Breast epithelium (tissue), 4 donors: Measurements from ENCODE around the gene NFIB. TPM values are rescaled to one million over a fixed set of nuclear protein-coding genes. Genes with fewer than 3 reads are reported as not detected.
A peak's percentile ranks its signal among the peaks of the same experiment; 100 is the strongest.

Experiments used
- DNase-seq, 2 donors: peaks; one replicate each; pipeline ENCODE4 v3.0.0-alpha.2; 2019; ENCODE audit warnings: low spot score in 2 of 2
- H3K27ac ChIP-seq, 2 donors: fragments of 200-600 bp; sonication (generic) in 1 of 2; one replicate each; pipeline ENCODE4 v1.5.1; 2016 to 2019; ENCODE audit warnings: mild to moderate bottlenecking in 1 of 2
- H3K27me3 ChIP-seq, 2 donors: fragments of 200-600 bp; sonication (generic) in 1 of 2; one replicate each; pipeline versions ENCODE4 v1.5.1 to v1.6.0; 2017 to 2019; ENCODE audit warnings: control low read depth in 1 of 2, mild to moderate bottlenecking in 1 of 2
- H3K36me3 ChIP-seq: fragments of 200-600 bp; one replicate; pipeline ENCODE4 v1.5.1; 2019
- H3K4me1 ChIP-seq, 2 donors: fragments of 200-600 bp; sonication (generic); one replicate each; pipeline ENCODE4 v1.5.1; 2016 to 2019; ENCODE audit warnings: control low read depth in 1 of 2
- H3K4me3 ChIP-seq, 3 donors: fragments of 200-600 bp; sonication (generic); 1 replicate in 2 of 3; 2 replicates in 1 of 3; pipeline ENCODE4 v1.5.1; 2016 to 2019; ENCODE audit warnings: mild to moderate bottlenecking in 3 of 3, moderate library complexity in 2 of 3
- H3K9me3 ChIP-seq, 2 donors: fragments of 200-600 bp; sonication (generic) in 1 of 2; one replicate each; pipeline ENCODE4 v1.5.1; 2016 to 2019; ENCODE audit warnings: control low read depth in 1 of 2
- CTCF ChIP-seq, 3 donors: fragments of 450-650 bp; IDR thresholded peaks; one replicate each; pipeline ENCODE4 v1.5.1; 2016 to 2017; ENCODE audit warnings: antibody characterized with exemption in 3 of 3, mild to moderate bottlenecking in 3 of 3, moderate library complexity in 3 of 3
- POLR2A ChIP-seq: fragments of 450-650 bp; IDR thresholded peaks from one replicate; pipeline ENCODE4 v1.6.1; 2016; ENCODE audit warnings: antibody characterized with exemption, mild to moderate bottlenecking, moderate library complexity
- POLR2AphosphoS5 ChIP-seq, 3 donors: sonication (generic); formaldehyde crosslinking; IDR thresholded peaks; one replicate each; pipeline ENCODE4 v1.6.1; 2017; ENCODE audit warnings: antibody characterized with exemption in 3 of 3
- intact Hi-C: fragments of 100-400 bp; cut with DNase I; formaldehyde crosslinking; loops from one replicate; pipeline ENCODE4 v1.15.1; 2023; ENCODE audit warnings: low total_unique reads
- total RNA-seq, 3 donors: library from RNA; depleted of rRNA; stranded (reverse); fragments of >200 nt; gene quantifications; one replicate each; pipeline ENCODE4 v1.1.0, GENCODE V29; 2016

NFIB gene
- total RNA-seq, 3 donors from 2014 or later = 95.2 to 237 (median 105) TPM

- no peaks in the 10 kb centered on the region for H3K36me3 ChIP-seq
- H3K9me3 ChIP-seq = no peaks in the 10 kb centered on the region
- no peaks in the 10 kb centered on the region for H3K4me1 ChIP-seq
- TF ChIP-seq POLR2A (peak; percentile 21), CTCF (IDR thresholded peaks at IDR 0.05) (no peak), POLR2AphosphoS5 (IDR thresholded peaks at IDR 0.05) (peak; percentile 41 to 70 (median 47))
- DNase-seq = peak in 1 of 2 donors; percentile 76
- peak overlapping the region; percentile 92 to 95 for H3K27ac ChIP-seq
- intact Hi-C loops = loop anchor here (10.0 kb wide), 1 partner anchor 913 kb away; no protein-coding TSS in a partner anchor
- H3K27me3 ChIP-seq = peaks cover 0 to 34% of the 10 kb centered on the region in 2 donors
- peak overlapping the region; percentile 55 to 70 (median 55) for H3K4me3 ChIP-seq
Measured at GRCh38 chr9:14347406-14348122, 33.6 kb upstream of the NFIB start.

GRCh38 chr9:14346811-14347405 is 33.0 kb upstream of the NFIB start:
- H3K9me3 ChIP-seq = no peaks in the 10 kb centered on the region
- no peaks in the 10 kb centered on the region for H3K36me3 ChIP-seq
- no peaks in the 10 kb centered on the region for H3K4me1 ChIP-seq
- H3K27ac ChIP-seq = peak overlapping the region; percentile 92 to 95
- TF ChIP-seq POLR2A = no peak
- peak overlapping the region; percentile 55 to 70 (median 55) for H3K4me3 ChIP-seq
- DNase-seq = no peak
- intact Hi-C loops = loop anchor here (10.0 kb wide), 1 partner anchor 912 kb away; no protein-coding TSS in a partner anchor
- peaks cover 0 to 34% of the 10 kb centered on the region in 2 donors for H3K27me3 ChIP-seq

GRCh38 chr9:14346231-14346791 is 32.4 kb upstream of the NFIB start:
- no peaks in the 10 kb centered on the region for H3K4me1 ChIP-seq

GRCh38 chr9:14345354-14346230 is 31.7 kb upstream of the NFIB start:
- no peak for TF ChIP-seq POLR2AphosphoS5 (IDR thresholded peaks at IDR 0.05)
- no peak for TF ChIP-seq CTCF (IDR thresholded peaks at IDR 0.05)
- TF ChIP-seq POLR2A = no peak
- Histone ChIP-seq H3K4me1 (peaks cover 0 to 2% of the 10 kb centered on the region in 2 donors), H3K27ac (peak overlapping the region; percentile 92 to 95), H3K9me3 (no peaks in the 10 kb centered on the region), H3K27me3 (peaks cover 0 to 34% of the 10 kb centered on the region in 2 donors), H3K36me3 (no peaks in the 10 kb centered on the region), H3K4me3 (peak overlapping the region in 2 of 3 donors; percentile 55 to 70)
- intact Hi-C loops = loop anchor here (10.0 kb wide), 1 partner anchor 911 kb away; no protein-coding TSS in a partner anchor
- DNase-seq = no peak

More at GRCh38 chr9:14346231-14346791, 32.4 kb upstream of the NFIB start:
- intact Hi-C loops = loop anchor here (10.0 kb wide), 1 partner anchor 912 kb away; no protein-coding TSS in a partner anchor
- DNase-seq = no peak
- no peaks in the 10 kb centered on the region for H3K36me3 ChIP-seq
- H3K27ac ChIP-seq = peak overlapping the region; percentile 92 to 95
- TF ChIP-seq CTCF (IDR thresholded peaks at IDR 0.05) (no peak), POLR2A (no peak), POLR2AphosphoS5 (IDR thresholded peaks at IDR 0.05) (peak in 1 of 3 donors; percentile 19)
- H3K4me3 ChIP-seq = peak overlapping the region; percentile 55 to 70 (median 55)
- H3K27me3 ChIP-seq = peaks cover 0 to 34% of the 10 kb centered on the region in 2 donors
- no peaks in the 10 kb centered on the region for H3K9me3 ChIP-seq

GRCh38 chr9:14344941-14345353 is 31.0 kb upstream of the NFIB start:
- peak overlapping the region; percentile 92 to 95 for H3K27ac ChIP-seq
- TF ChIP-seq POLR2AphosphoS5 (IDR thresholded peaks at IDR 0.05) (no peak), POLR2A (no peak), CTCF (IDR thresholded peaks at IDR 0.05) (no peak)

More at GRCh38 chr9:14344941-14345353, 31.0 kb upstream of the NFIB start:
- DNase-seq = no peak
- no peaks in the 10 kb centered on the region for H3K9me3 ChIP-seq
- H3K36me3 ChIP-seq = no peaks in the 10 kb centered on the region
- peak overlapping the region in 2 of 3 donors; percentile 55 to 70 for H3K4me3 ChIP-seq
- intact Hi-C loops = loop anchor here (10.0 kb wide), 1 partner anchor 910 kb away; no protein-coding TSS in a partner anchor
- peaks cover 0 to 32% of the 10 kb centered on the region in 2 donors for H3K27me3 ChIP-seq
- H3K4me1 ChIP-seq = peaks cover 0 to 3% of the 10 kb centered on the region in 2 donors
